ENCODE measurements around the gene PSENEN. TPM values are rescaled to one million over a fixed set of nuclear protein-coding genes. Genes with fewer than 3 reads are reported as not detected.

Gene PSENEN
- total RNA-seq, 1 experiment from 2014 or later = 65.0 TPM

GRCh38 chr19:35740423-35741202, 4.8 kb upstream of the PSENEN start:
- CTCF ChIA-PET = no interaction called here
- Mint-ChIP-seq H3K27ac (ENCODE audit: low read depth, unreplicated experiment) (no peak overlapping the region), H3K9me3 (ENCODE audit: unreplicated experiment) (no peaks in the 10 kb centered on the region), H3K4me1 (ENCODE audit: insufficient read depth, unreplicated experiment) (peaks cover 11% of the 10 kb centered on the region), H3K4me3 (ENCODE audit: unreplicated experiment) (peak overlapping the region; percentile 72), H3K36me3 (ENCODE audit: insufficient read depth, unreplicated experiment) (peaks cover 39% of the 10 kb centered on the region), H3K27me3 (ENCODE audit: insufficient read depth, unreplicated experiment) (no peaks in the 10 kb centered on the region)
- TF ChIP-seq CTCF (IDR thresholded peaks at IDR 0.05; ENCODE audit: unreplicated experiment) = no peak
- intact Hi-C loops (cut with micrococcal nuclease) = no loop called here
- DNase-seq (ENCODE audit: unreplicated experiment) = peak; percentile 98
- POLR2A ChIA-PET = interaction anchor here (0.6 to 2.0 kb wide), 14 partner anchors 8 to 162 kb away, joined by 3 to 9 read pairs (median 3); partner anchors contain the start of gene LIN37
- no TSS peak for BruUV-seq (replicated peaks)

GRCh38 chr19:35741203-35741515, 4.3 kb upstream of the PSENEN start:
- Mint-ChIP-seq H3K27ac (ENCODE audit: low read depth, unreplicated experiment) (no peak overlapping the region), H3K4me3 (ENCODE audit: unreplicated experiment) (peak overlapping the region; percentile 72), H3K4me1 (ENCODE audit: insufficient read depth, unreplicated experiment) (peaks cover 16% of the 10 kb centered on the region), H3K36me3 (ENCODE audit: insufficient read depth, unreplicated experiment) (peaks cover 39% of the 10 kb centered on the region), H3K27me3 (ENCODE audit: insufficient read depth, unreplicated experiment) (no peaks in the 10 kb centered on the region), H3K9me3 (ENCODE audit: unreplicated experiment) (no peaks in the 10 kb centered on the region)
- TF ChIP-seq CTCF (IDR thresholded peaks at IDR 0.05; ENCODE audit: unreplicated experiment) = no peak
- no peak for DNase-seq (ENCODE audit: unreplicated experiment)
- no TSS peak for BruUV-seq (replicated peaks)
- POLR2A ChIA-PET = interaction anchor here (0.6 to 2.0 kb wide), 8 partner anchors 10 to 162 kb away, joined by 3 to 9 read pairs (median 4); no protein-coding TSS in a partner anchor
- CTCF ChIA-PET = no interaction called here
- intact Hi-C loops (cut with micrococcal nuclease) = no loop called here

GRCh38 chr19:35742121-35742724, 3.2 kb upstream of the PSENEN start, which contains the start of gene IGFLR1:
Gene IGFLR1 (minus strand): TSS chr19:35742452. CDS start chr19:35741180, 1,272 bp downstream.
- no peak for TF ChIP-seq CTCF (IDR thresholded peaks at IDR 0.05; ENCODE audit: unreplicated experiment)
- DNase-seq (ENCODE audit: unreplicated experiment) = no peak
- Mint-ChIP-seq H3K4me3 (ENCODE audit: unreplicated experiment) (no peak within 1 kb of the TSS), H3K9me3 (ENCODE audit: unreplicated experiment) (no peaks in the 10 kb centered on the region), H3K4me1 (ENCODE audit: insufficient read depth, unreplicated experiment) (peaks cover 20% of the 10 kb centered on the region), H3K27me3 (ENCODE audit: insufficient read depth, unreplicated experiment) (no peaks in the 10 kb centered on the region), H3K36me3 (ENCODE audit: insufficient read depth, unreplicated experiment) (peaks cover 35% of the 10 kb centered on the region), H3K27ac (ENCODE audit: low read depth, unreplicated experiment) (no peak within 1 kb of the TSS)
- POLR2A ChIA-PET = interaction anchor here (0.6 kb wide), 1 partner anchor 135 kb away, joined by 3 read pairs; no protein-coding TSS in a partner anchor
- intact Hi-C loops (cut with micrococcal nuclease) = no loop called here
- no TSS peak for BruUV-seq (replicated peaks)
- CTCF ChIA-PET = no interaction called here

GRCh38 chr19:35743640-35744429, 1.6 kb upstream of the PSENEN start:
- DNase-seq (ENCODE audit: unreplicated experiment) = no peak
- peaks cover 31% of the 10 kb centered on the region for H3K36me3 Mint-ChIP-seq (ENCODE audit: insufficient read depth, unreplicated experiment)
- peak overlapping the region; percentile 99 for H3K4me3 Mint-ChIP-seq (ENCODE audit: unreplicated experiment)
- no peaks in the 10 kb centered on the region for H3K9me3 Mint-ChIP-seq (ENCODE audit: unreplicated experiment)
- CTCF ChIA-PET = interaction anchor here (0.7 to 0.9 kb wide), 3 partner anchors 188 to 196 kb away, joined by 3 read pairs; no protein-coding TSS in a partner anchor
- no peaks in the 10 kb centered on the region for H3K27me3 Mint-ChIP-seq (ENCODE audit: insufficient read depth, unreplicated experiment)
- intact Hi-C loops (cut with micrococcal nuclease) = no loop called here
- no peak for TF ChIP-seq CTCF (IDR thresholded peaks at IDR 0.05; ENCODE audit: unreplicated experiment)
- H3K4me1 Mint-ChIP-seq (ENCODE audit: insufficient read depth, unreplicated experiment) = peaks cover 20% of the 10 kb centered on the region
- BruUV-seq (replicated peaks) = no TSS peak
- POLR2A ChIA-PET = interaction anchor here (0.7 to 3.1 kb wide), 3 partner anchors 12 to 100 kb away, joined by 3 to 12 read pairs (median 5); no protein-coding TSS in a partner anchor
- no peak overlapping the region for H3K27ac Mint-ChIP-seq (ENCODE audit: low read depth, unreplicated experiment)
